Gastrocnemius medialis (tissue), 4 donors: ENCODE measurements around the gene PGLYRP3. TPM values are rescaled to one million over a fixed set of nuclear protein-coding genes. Genes with fewer than 3 reads are reported as not detected.
A peak's percentile ranks its signal among the peaks of the same experiment; 100 is the strongest.

Experiments
- ATAC-seq, 2 donors: fragments of 150-250 bp; one replicate each; pipeline ENCODE4 v1.9.1; 2016
- DNase-seq, 2 donors: peaks; one replicate each; pipeline ENCODE4 v3.0.0-alpha.2; 2019
- H3K27ac ChIP-seq, 4 donors: fragments of 200-600 bp; sonication (generic); 1 replicate in 1 of 4; 2 replicates in 3 of 4; pipeline ENCODE4 v1.5.1; 2016 to 2018; ENCODE audit warnings: mild to moderate bottlenecking in 2 of 4, moderate library complexity in 1 of 4
- H3K27me3 ChIP-seq, 3 donors: fragments of 200-600 bp; sonication (generic) in 2 of 3; 1 replicate in 1 of 3; 2 replicates in 2 of 3; pipeline versions ENCODE4 v1.5.1 to v1.6.0; 2016 to 2019; ENCODE audit warnings: mild to moderate bottlenecking in 1 of 3, moderate library complexity in 1 of 3
- H3K36me3 ChIP-seq, 2 donors: fragments of 200-600 bp; sonication (generic) in 1 of 2; one replicate each; pipeline ENCODE4 v1.5.1; 2017 to 2018
- H3K4me1 ChIP-seq, 2 donors: fragments of 200-600 bp; sonication (generic) in 1 of 2; one replicate each; pipeline ENCODE4 v1.5.1; 2016 to 2017; ENCODE audit warnings: mild to moderate bottlenecking in 2 of 2
- H3K4me3 ChIP-seq, 4 donors: fragments of 200-600 bp; sonication (generic) in 3 of 4; 1 replicate in 1 of 4; 2 replicates in 3 of 4; pipeline ENCODE4 v1.5.1; 2016 to 2019; ENCODE audit warnings: mild to moderate bottlenecking in 2 of 4
- H3K9me3 ChIP-seq, 3 donors: fragments of 200-600 bp; sonication (generic) in 2 of 3; 1 replicate in 1 of 3; 2 replicates in 2 of 3; pipeline ENCODE4 v1.5.1; 2016 to 2019
- CTCF ChIP-seq, 5 experiments: fragments of 450-650 bp in 3 of 5; fragments of 200-600 bp in 2 of 5; sonication (generic) in 2 of 5; IDR thresholded peaks in 4 of 5; conservative IDR thresholded peaks in 1 of 5; 1 replicate in 4 of 5; 2 replicates in 1 of 5; pipeline ENCODE4 v1.5.1; 2016 to 2019; ENCODE audit warnings: antibody characterized with exemption in 5 of 5, mild to moderate bottlenecking in 3 of 5, moderate library complexity in 3 of 5
- POLR2A ChIP-seq, 2 donors: fragments of 450-650 bp; IDR thresholded peaks; one replicate each; pipeline ENCODE4 v1.6.1; 2017; ENCODE audit warnings: antibody characterized with exemption in 2 of 2, mild to moderate bottlenecking in 2 of 2, moderate library complexity in 2 of 2
- in situ Hi-C, 4 donors: fragments of 200-750 bp; cut with MboI; loops; one replicate each; pipeline versions ENCODE4 v1.15.0 to v1.8.0; 2017; ENCODE audit warnings: low sequenced_read_pairs in 4 of 4
- intact Hi-C: fragments of 100-400 bp; cut with DNase I; formaldehyde crosslinking; loops from one replicate; pipeline ENCODE4 v1.15.1; 2023; ENCODE audit warnings: low total_unique reads
- total RNA-seq, 4 donors: library from RNA; depleted of rRNA; stranded (reverse); fragments of >200 nt; gene quantifications; one replicate each; pipeline versions ENCODE4 v1.1.0 to v1.2.3, GENCODE V29; 2016

The PGLYRP3 gene
- total RNA-seq, 4 donors from 2014 or later: not detected

GRCh38 chr1:153353226-153353947 is 40.6 kb upstream of the PGLYRP3 start:
- peak in 1 of 5 experiments; percentile 32 for TF ChIP-seq CTCF (IDR thresholded peaks at IDR 0.05 in 4 of 5, conservative IDR thresholded peaks at IDR 0.05 in 1 of 5)
- no peak for TF ChIP-seq POLR2A (IDR thresholded peaks at IDR 0.05)
- DNase-seq (no peak), ATAC-seq (no peak)
- H3K27me3 ChIP-seq: peaks cover 4 to 16% (median 7%) of the 10 kb centered on the region in 3 donors
- H3K36me3 ChIP-seq: no peaks in the 10 kb centered on the region
- in situ Hi-C loops: loop anchor here (5.0 to 25.0 kb wide), 5 partner anchors 139 to 659 kb away; partner anchors contain the start of gene INTS3 (in 1 of the 4)
- H3K4me3 ChIP-seq: no peak overlapping the region
- no peak overlapping the region for H3K27ac ChIP-seq
- intact Hi-C loops: loop anchor here (10.0 kb wide), 2 partner anchors 211 to 391 kb away; partner anchors contain the start of gene S100A2
- peaks cover 5 to 12% of the 10 kb centered on the region in 2 donors for H3K4me1 ChIP-seq
- H3K9me3 ChIP-seq: no peaks in the 10 kb centered on the region

GRCh38 chr1:153352523-153352922 is 39.8 kb upstream of the PGLYRP3 start:
- TF ChIP-seq POLR2A (IDR thresholded peaks at IDR 0.05) (no peak), CTCF (IDR thresholded peaks at IDR 0.05 in 4 of 5, conservative IDR thresholded peaks at IDR 0.05 in 1 of 5) (peak; percentile 75 to 92 (median 83))
- peaks cover 7 to 24% (median 8%) of the 10 kb centered on the region in 3 donors for H3K27me3 ChIP-seq
- H3K27ac ChIP-seq: no peak overlapping the region
- no peak overlapping the region for H3K4me3 ChIP-seq
- ATAC-seq (peak; percentile 74 to 81), DNase-seq (peak; percentile 38 to 61)
- peaks cover 0 to 4% of the 10 kb centered on the region in 2 donors for H3K4me1 ChIP-seq
- intact Hi-C loops: loop anchor here (1.0 to 10.0 kb wide), 3 partner anchors 143 to 392 kb away; partner anchors contain the start of gene S100A2
- in situ Hi-C loops: loop anchor here (5.0 to 25.0 kb wide), 5 partner anchors 140 to 660 kb away; partner anchors contain the start of gene INTS3 (in 1 of the 4)
- H3K9me3 ChIP-seq: no peaks in the 10 kb centered on the region
- H3K36me3 ChIP-seq: no peaks in the 10 kb centered on the region

- no peak for DNase-seq
- Histone ChIP-seq H3K36me3 (no peaks in the 10 kb centered on the region), H3K4me3 (no peak overlapping the region), H3K4me1 (no peaks in the 10 kb centered on the region), H3K27ac (no peak overlapping the region), H3K27me3 (peaks cover 7 to 31% (median 8%) of the 10 kb centered on the region in 3 donors), H3K9me3 (no peaks in the 10 kb centered on the region)
- in situ Hi-C loops (loop anchor here (5.0 to 25.0 kb wide), 5 partner anchors 142 to 662 kb away; partner anchors contain the start of gene INTS3 (in 1 of the 4)), intact Hi-C loops (loop anchor here (10.0 kb wide), 2 partner anchors 214 to 394 kb away; partner anchors contain the start of gene S100A2)
- TF ChIP-seq CTCF (IDR thresholded peaks at IDR 0.05 in 4 of 5, conservative IDR thresholded peaks at IDR 0.05 in 1 of 5) (no peak), POLR2A (IDR thresholded peaks at IDR 0.05) (no peak)
- ATAC-seq: no peak
Measured at GRCh38 chr1:153350321-153350957, 37.7 kb upstream of the PGLYRP3 start.

GRCh38 chr1:153349363-153350320 is 36.9 kb upstream of the PGLYRP3 start:
- no peaks in the 10 kb centered on the region for H3K4me1 ChIP-seq
- H3K27me3 ChIP-seq: peaks cover 7 to 31% (median 8%) of the 10 kb centered on the region in 3 donors
- no peak for ATAC-seq
- TF ChIP-seq CTCF (IDR thresholded peaks at IDR 0.05 in 4 of 5, conservative IDR thresholded peaks at IDR 0.05 in 1 of 5) (no peak), POLR2A (IDR thresholded peaks at IDR 0.05) (no peak)
- H3K4me3 ChIP-seq: no peak overlapping the region
- intact Hi-C loops: loop anchor here (10.0 kb wide), 2 partner anchors 215 to 395 kb away; partner anchors contain the start of gene S100A2
- H3K9me3 ChIP-seq: no peaks in the 10 kb centered on the region
- no peak overlapping the region for H3K27ac ChIP-seq
- no peak for DNase-seq
- H3K36me3 ChIP-seq: no peaks in the 10 kb centered on the region
- in situ Hi-C loops: loop anchor here (5.0 to 25.0 kb wide), 5 partner anchors 143 to 663 kb away; partner anchors contain the start of gene INTS3 (in 1 of the 4)
